K562 (cell line): ENCODE results near the gene MYADML2. TPM values are rescaled to one million over a fixed set of nuclear protein-coding genes. Genes with fewer than 3 reads are reported as not detected.

Experiments used
- CBX1 ChIP-seq: sonication (generic); IDR thresholded peaks from 2 replicates; pipeline ENCODE4 v1.6.1; 2016; ENCODE audit warnings: antibody characterized with exemption, low read depth, mild to moderate bottlenecking
- HNRNPL ChIP-seq: fragments of 200-400 bp; formaldehyde crosslinking; IDR thresholded peaks from 2 replicates; pipeline ENCODE4 v1.6.1; 2017; ENCODE audit warnings: low read depth, mild to moderate bottlenecking, low read length
- SIN3B ChIP-seq: fragments of 450-650 bp; IDR thresholded peaks from 2 replicates; pipeline ENCODE4 v1.6.1; 2017; ENCODE audit warnings: low read depth, mild to moderate bottlenecking, moderate library complexity
- ZNF316 ChIP-seq: fragments of 450-650 bp; IDR thresholded peaks from 2 replicates; pipeline ENCODE4 v1.6.1; 2016
- polyA plus RNA-seq, 8 experiments: library from polyadenylated mRNA; depleted of rRNA in 4 of 8; stranded (reverse) in 5 of 8; unstranded in 3 of 8; fragments of >200 nt; fragmentation: Nextera tagmentation in 2 of 8; fragmentation: Illumina TruSeq in 1 of 8; extraction: Ambion mirVana in 2 of 8; extraction: Trizol in 1 of 8; gene quantifications; 2 replicates each; pipeline versions ENCODE4 v1.2.1 to v1.2.3, GENCODE V29; 2011 to 2014; ENCODE audit warnings: inconsistent platforms in 1 of 8, missing spikeins in 1 of 8
- total RNA-seq, 7 experiments: library from RNA; depleted of rRNA in 6 of 7; stranded (reverse); fragments of >200 nt in 6 of 7; fragmentation: Illumina TruSeq in 2 of 7; extraction: Trizol in 2 of 7; gene quantifications; 2 replicates each; pipeline versions ENCODE4 v1.2.1 to v1.2.3, GENCODE V29; 2011 to 2021; ENCODE audit warnings: low replicate concordance in 1 of 7
- TF ChIP-seq, protein P1 (sequence below): fragments of 250-450 bp; sonication (Bioruptor Pico); IDR thresholded peaks from 2 replicates; pipeline ENCODE4 v1.8.0; 2022; ENCODE audit warnings: moderate library complexity, mild to moderate bottlenecking, inconsistent platforms
- TF ChIP-seq, protein P2 (sequence below): sonication (generic); formaldehyde crosslinking; IDR thresholded peaks from 2 replicates; pipeline ENCODE4 v1.8.1; 2023; ENCODE audit warnings: mild to moderate bottlenecking, missing genetic modification reagents

MYADML2 gene
- total and polyA plus RNA-seq, 9 of the 15 experiments (the other 6 are each of a cell fraction or from before 2014, with no cell fraction given), result not detected

DNA sequence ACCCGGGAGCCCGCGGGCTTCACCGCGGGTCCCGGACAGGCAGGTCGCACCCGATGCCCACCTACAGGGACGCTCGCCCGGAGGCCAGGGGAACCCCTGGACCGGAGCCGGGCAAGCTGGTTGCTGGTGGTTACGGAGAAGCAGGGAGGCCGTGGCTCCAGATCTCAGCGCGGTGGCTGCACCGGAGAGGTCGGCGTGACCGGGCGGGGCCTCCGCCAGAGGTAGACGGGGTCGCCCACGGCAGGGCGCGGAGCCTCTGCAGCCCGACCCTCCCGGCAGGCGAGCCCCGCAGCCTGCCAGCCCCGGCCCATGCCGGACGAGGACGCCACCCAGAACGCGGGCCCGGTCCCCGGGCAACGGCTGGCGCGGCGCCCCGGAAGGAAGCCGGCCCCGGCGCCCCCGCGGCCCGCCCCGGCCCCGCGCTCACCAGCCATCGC, 36.2 kb downstream of the MYADML2 start (continued):
- TF ChIP-seq, protein P1, sequence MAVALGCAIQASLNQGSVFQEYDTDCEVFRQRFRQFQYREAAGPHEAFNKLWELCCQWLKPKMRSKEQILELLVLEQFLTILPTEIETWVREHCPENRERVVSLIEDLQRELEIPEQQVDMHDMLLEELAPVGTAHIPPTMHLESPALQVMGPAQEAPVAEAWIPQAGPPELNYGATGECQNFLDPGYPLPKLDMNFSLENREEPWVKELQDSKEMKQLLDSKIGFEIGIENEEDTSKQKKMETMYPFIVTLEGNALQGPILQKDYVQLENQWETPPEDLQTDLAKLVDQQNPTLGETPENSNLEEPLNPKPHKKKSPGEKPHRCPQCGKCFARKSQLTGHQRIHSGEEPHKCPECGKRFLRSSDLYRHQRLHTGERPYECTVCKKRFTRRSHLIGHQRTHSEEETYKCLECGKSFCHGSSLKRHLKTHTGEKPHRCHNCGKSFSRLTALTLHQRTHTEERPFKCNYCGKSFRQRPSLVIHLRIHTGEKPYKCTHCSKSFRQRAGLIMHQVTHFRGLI (CRISPR knock-in tag), result no peak
- no peak for TF ChIP-seq CBX1
- TF ChIP-seq, protein P2, sequence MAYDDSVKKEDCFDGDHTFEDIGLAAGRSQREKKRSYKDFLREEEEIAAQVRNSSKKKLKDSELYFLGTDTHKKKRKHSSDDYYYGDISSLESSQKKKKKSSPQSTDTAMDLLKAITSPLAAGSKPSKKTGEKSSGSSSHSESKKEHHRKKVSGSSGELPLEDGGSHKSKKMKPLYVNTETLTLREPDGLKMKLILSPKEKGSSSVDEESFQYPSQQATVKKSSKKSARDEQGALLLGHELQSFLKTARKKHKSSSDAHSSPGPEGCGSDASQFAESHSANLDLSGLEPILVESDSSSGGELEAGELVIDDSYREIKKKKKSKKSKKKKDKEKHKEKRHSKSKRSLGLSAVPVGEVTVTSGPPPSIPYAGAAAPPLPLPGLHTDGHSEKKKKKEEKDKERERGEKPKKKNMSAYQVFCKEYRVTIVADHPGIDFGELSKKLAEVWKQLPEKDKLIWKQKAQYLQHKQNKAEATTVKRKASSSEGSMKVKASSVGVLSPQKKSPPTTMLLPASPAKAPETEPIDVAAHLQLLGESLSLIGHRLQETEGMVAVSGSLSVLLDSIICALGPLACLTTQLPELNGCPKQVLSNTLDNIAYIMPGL (CRISPR knock-in tag), result no peak
- peak; percentile 40; the same call in 1 of the 2 replicates for TF ChIP-seq SIN3B
- TF ChIP-seq HNRNPL, result peak; percentile 66; the same call in 1 of the 2 replicates
- no peak for TF ChIP-seq ZNF316
